ENCODE results near the gene SNX8. TPM values are rescaled to one million over a fixed set of nuclear protein-coding genes. Genes with fewer than 3 reads are reported as not detected.

The SNX8 gene
- total RNA-seq, 2 donors from 2014 or later: 53.0 to 53.2 TPM

DNA sequence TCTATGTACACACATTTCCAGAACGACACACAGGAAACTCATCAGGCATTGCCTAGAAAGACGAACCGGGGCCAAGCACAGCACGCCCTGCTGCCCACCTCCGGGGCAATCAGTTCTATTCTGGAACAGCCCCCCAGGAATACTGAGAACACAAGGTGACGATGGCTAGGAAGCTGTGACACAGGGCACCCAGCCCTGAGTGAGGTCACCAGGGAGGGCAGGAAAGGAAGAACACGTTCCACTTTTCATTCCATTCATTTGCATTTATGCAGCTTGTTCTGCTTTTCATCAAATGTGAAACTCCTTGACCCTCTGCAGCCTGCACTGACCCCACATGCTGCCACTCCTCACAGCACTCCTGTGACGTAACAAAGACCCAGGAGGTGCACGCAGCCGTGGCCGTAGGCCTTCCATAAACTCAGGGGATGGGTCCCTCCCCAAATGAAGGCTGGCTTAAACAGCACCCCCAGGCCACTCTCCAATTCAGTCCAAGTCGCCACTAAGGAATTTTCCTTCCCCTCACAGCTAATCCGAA is 110.4 kb downstream of the SNX8 start:
- TF ChIP-seq, protein P1, sequence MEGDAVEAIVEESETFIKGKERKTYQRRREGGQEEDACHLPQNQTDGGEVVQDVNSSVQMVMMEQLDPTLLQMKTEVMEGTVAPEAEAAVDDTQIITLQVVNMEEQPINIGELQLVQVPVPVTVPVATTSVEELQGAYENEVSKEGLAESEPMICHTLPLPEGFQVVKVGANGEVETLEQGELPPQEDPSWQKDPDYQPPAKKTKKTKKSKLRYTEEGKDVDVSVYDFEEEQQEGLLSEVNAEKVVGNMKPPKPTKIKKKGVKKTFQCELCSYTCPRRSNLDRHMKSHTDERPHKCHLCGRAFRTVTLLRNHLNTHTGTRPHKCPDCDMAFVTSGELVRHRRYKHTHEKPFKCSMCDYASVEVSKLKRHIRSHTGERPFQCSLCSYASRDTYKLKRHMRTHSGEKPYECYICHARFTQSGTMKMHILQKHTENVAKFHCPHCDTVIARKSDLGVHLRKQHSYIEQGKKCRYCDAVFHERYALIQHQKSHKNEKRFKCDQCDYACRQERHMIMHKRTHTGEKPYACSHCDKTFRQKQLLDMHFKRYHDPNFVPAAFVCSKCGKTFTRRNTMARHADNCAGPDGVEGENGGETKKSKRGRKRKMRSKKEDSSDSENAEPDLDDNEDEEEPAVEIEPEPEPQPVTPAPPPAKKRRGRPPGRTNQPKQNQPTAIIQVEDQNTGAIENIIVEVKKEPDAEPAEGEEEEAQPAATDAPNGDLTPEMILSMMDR (conservative IDR thresholded peaks at IDR 0.05): no peak
- H3K27ac Mint-ChIP-seq: peak overlapping the region; percentile 52
- Histone ChIP-seq H3K9me3 (ENCODE audit: control insufficient read depth, low read length) (no peaks in the 10 kb centered on the region), H3K27ac (ENCODE audit: low read depth, low read length) (no peak overlapping the region), H3K27me3 (ENCODE audit: control insufficient read depth, insufficient read depth, low read length, poor library complexity, severe bottlenecking) (no peaks in the 10 kb centered on the region), H3K9ac (ENCODE audit: extremely low read depth, low read length, poor library complexity, severe bottlenecking) (no peak overlapping the region), H3K36me3 (ENCODE audit: control insufficient read depth, insufficient read depth, low read length) (peaks cover 33% of the 10 kb centered on the region), H3K4me1 (ENCODE audit: control insufficient read depth, insufficient read depth, low read length) (no peaks in the 10 kb centered on the region), H3K4me3 (ENCODE audit: low read length) (no peak overlapping the region)
- no peak overlapping the region for H3K4me3 Mint-ChIP-seq
- H3K36me3 Mint-ChIP-seq (ENCODE audit: low read depth): peaks cover 54% of the 10 kb centered on the region
- no peaks in the 10 kb centered on the region for H3K27me3 Mint-ChIP-seq (ENCODE audit: insufficient read depth)
- 83 to 89% methylated on average over 9 to 13 of the region's 13 CpGs for WGBS, 2 experiments (ENCODE audit: insufficient coverage in 1 of 2, insufficient read length in 1 of 2)
- no peaks in the 10 kb centered on the region for H3K4me1 Mint-ChIP-seq
- DNase-seq: no peak
- no peaks in the 10 kb centered on the region for H3K9me3 Mint-ChIP-seq

- no peaks in the 10 kb centered on the region for H3K9me3 ChIP-seq (ENCODE audit: control insufficient read depth, low read length)
- no peak overlapping the region for H3K4me3 ChIP-seq (ENCODE audit: low read length)
- Mint-ChIP-seq H3K27ac (peak overlapping the region; percentile 21), H3K4me1 (no peaks in the 10 kb centered on the region), H3K36me3 (ENCODE audit: low read depth) (peaks cover 48% of the 10 kb centered on the region), H3K4me3 (no peak overlapping the region), H3K9me3 (no peaks in the 10 kb centered on the region), H3K27me3 (ENCODE audit: insufficient read depth) (no peaks in the 10 kb centered on the region)
- H3K9ac ChIP-seq (ENCODE audit: extremely low read depth, low read length, poor library complexity, severe bottlenecking): no peak overlapping the region
- TF ChIP-seq, protein P1 (conservative IDR thresholded peaks at IDR 0.05): no peak
- no peaks in the 10 kb centered on the region for H3K27me3 ChIP-seq (ENCODE audit: control insufficient read depth, insufficient read depth, low read length, poor library complexity, severe bottlenecking)
- no peak overlapping the region for H3K27ac ChIP-seq (ENCODE audit: low read depth, low read length)
- 92 to 97% methylated on average over 13 to 20 of the region's 20 CpGs for WGBS, 2 experiments (ENCODE audit: insufficient coverage in 1 of 2, insufficient read length in 1 of 2)
- no peak for DNase-seq
- H3K36me3 ChIP-seq (ENCODE audit: control insufficient read depth, insufficient read depth, low read length): peaks cover 33% of the 10 kb centered on the region
- H3K4me1 ChIP-seq (ENCODE audit: control insufficient read depth, insufficient read depth, low read length): no peaks in the 10 kb centered on the region
Measured at GRCh38 chr7:2202901-2203765, 111.1 kb downstream of the SNX8 start.

GRCh38 chr7:2202361-2202761 is 111.9 kb downstream of the SNX8 start:
- peaks cover 25% of the 10 kb centered on the region for H3K36me3 ChIP-seq (ENCODE audit: control insufficient read depth, insufficient read depth, low read length)
- no peaks in the 10 kb centered on the region for H3K9me3 ChIP-seq (ENCODE audit: control insufficient read depth, low read length)
- peaks cover 44% of the 10 kb centered on the region for H3K36me3 Mint-ChIP-seq (ENCODE audit: low read depth)
- no peak overlapping the region for H3K9ac ChIP-seq (ENCODE audit: extremely low read depth, low read length, poor library complexity, severe bottlenecking)
- no peak overlapping the region for H3K27ac Mint-ChIP-seq
- 92 to 99% methylated on average over 11 to 14 of the region's 14 CpGs for WGBS, 2 experiments (ENCODE audit: insufficient coverage in 1 of 2, insufficient read length in 1 of 2)
- no peak overlapping the region for H3K27ac ChIP-seq (ENCODE audit: low read depth, low read length)
- no peak overlapping the region for H3K4me3 ChIP-seq (ENCODE audit: low read length)
- H3K4me1 ChIP-seq (ENCODE audit: control insufficient read depth, insufficient read depth, low read length): no peaks in the 10 kb centered on the region
- no peaks in the 10 kb centered on the region for H3K9me3 Mint-ChIP-seq
- no peaks in the 10 kb centered on the region for H3K27me3 Mint-ChIP-seq (ENCODE audit: insufficient read depth)
- H3K4me1 Mint-ChIP-seq: peaks cover 3% of the 10 kb centered on the region
- DNase-seq: no peak
- TF ChIP-seq, protein P1 (conservative IDR thresholded peaks at IDR 0.05): no peak
- H3K27me3 ChIP-seq (ENCODE audit: control insufficient read depth, insufficient read depth, low read length, poor library complexity, severe bottlenecking): no peaks in the 10 kb centered on the region
- no peak overlapping the region for H3K4me3 Mint-ChIP-seq

Small RNAs within 50 kb of the gene (microRNA-seq; reads per million reads assigned to microRNA genes)
- not detected for gene MIR6836 (ENCODE audit: borderline microRNAs expressed)

Other genes with a start within 250 kb of the SNX8 start
- 10 to 100 TPM; 59.1 to 61.4 TPM for gene MAD1L1, start 81.5 kb downstream of the SNX8 start, total RNA-seq
- 10 to 100 TPM; 38.9 TPM for gene MRM2, start 72.2 kb downstream of the SNX8 start, total RNA-seq
- 10 to 100 TPM; 56.0 to 84.7 TPM for gene NUDT1, start 72.2 kb downstream of the SNX8 start, total RNA-seq
- 100 to 1,000 TPM; 172 to 220 TPM for gene EIF3B, start 40.4 kb upstream of the SNX8 start, total RNA-seq
- 10 to 100 TPM; 14.5 to 18.5 TPM for gene CHST12, start 89.2 kb upstream of the SNX8 start, total RNA-seq
- not detected for gene GRIFIN, start 162.0 kb upstream of the SNX8 start, total RNA-seq
- gene LFNG, start 205.3 kb upstream of the SNX8 start, total RNA-seq: 10 to 100 TPM; 16.0 to 47.2 TPM
- 10 to 100 TPM; 42.1 to 42.7 TPM for gene BRAT1, start 241.1 kb upstream of the SNX8 start, total RNA-seq
- 10 to 100 TPM; 15.4 to 20.8 TPM for gene IQCE, start 244.5 kb upstream of the SNX8 start, total RNA-seq

All from endodermal cell (in vitro differentiated cells).